Stimulated activated CD4-positive, alpha-beta T cell treated with anti-CD3 and anti-CD28 coated beads, Interleukin-2, amount 100 ng/mL, for 24 hours (primary cell): ENCODE data around the gene TUBB3.
A peak's percentile ranks its signal among the peaks of the same experiment; 100 is the strongest.

Experiments used
- DNase-seq, 2 donors: peaks; one replicate each; pipeline ENCODE4 v3.0.0-alpha.2; 2020

Gene TUBB3

DNA sequence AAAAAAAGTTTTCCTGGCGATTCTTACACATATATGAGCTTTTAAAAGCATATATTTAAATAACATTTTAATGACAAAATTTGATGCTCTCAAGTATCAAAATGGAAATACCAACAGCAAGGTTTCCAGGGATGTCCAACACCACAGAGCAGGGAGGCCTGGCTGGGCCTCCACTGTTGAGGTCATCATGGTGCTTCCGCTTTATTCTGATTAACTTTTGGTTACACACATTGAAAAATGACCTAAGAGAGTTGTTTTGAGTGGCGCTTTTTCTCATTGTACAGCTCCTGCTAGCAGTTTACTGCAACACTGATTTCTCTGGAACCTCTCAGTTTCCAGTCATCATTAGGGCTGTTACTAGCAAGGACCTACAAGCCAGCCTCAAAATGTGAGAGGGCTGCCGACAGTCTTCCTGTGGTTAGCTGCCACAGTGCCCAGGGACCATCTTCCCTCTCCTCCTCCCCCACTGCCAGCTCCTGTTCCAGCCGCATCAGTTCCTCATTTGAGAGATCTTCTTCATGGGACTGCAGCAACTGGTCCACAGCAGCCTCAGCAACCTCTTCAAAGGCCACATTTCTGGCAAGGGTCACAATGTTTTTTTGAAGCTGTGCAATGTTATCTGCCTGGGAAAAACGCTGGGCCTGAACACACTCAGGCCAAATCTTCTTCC is 46.7 kb downstream of the TUBB3 start:
- DNase-seq: no peak

DNA sequence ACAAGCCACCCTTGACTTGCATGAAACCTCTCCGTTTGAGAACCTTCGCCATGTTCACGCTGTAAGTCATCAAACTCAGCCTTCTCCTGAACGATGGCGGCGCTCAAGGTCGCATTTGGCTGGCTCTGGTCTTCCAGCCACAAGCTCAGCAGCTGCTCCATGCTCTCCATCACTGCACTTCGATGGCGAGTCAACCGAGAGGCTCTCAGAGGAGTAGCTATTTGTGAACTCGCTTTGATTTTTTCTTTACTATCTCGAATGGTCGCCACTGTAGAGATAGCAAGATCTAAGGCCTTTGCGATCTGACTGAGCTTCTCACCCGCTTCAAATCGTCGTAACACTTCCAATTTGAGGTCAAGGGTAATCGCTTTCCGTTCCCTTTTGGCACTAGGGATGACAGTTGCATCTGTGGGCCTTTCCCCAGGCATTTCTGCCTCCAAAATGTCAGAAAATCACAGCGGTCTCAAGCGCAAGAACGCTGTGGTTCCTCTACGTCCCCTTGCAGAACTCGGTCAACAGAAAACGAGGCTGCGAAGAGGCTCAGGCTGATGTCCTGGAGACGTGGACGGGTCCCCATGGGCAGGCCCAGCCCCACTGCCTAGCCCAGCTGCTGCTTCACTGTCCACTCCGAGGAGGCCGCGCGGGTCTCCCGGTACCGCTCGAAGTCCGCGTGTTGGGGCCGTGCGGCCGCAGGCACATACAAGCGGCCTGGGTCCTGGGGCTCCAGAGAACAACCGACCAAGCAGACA is 48.5 kb downstream of the TUBB3 start:
- no peak for DNase-seq

- peak; percentile 89 to 92 for DNase-seq
Measured at GRCh38 chr16:89972244-89973234, 49.4 kb downstream of the TUBB3 start.

DNA sequence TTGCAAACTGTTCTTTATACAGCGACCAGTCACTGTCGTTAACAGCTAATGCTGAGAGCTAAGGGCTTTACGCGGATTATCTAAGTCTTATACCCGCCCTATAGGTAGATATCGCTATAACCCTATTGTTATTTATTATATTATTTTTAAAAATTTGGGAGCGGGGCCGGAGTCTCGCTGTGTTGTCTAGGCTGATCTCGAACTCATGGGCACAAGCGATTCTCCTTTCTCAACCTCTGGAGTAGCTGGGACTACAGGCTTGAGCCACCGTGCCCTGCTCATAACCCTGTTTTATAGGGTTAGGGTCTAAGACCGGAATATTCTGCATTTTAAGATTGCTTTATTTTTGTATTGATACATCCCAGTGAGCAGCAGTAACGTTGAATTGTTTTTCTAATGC is 50.1 kb downstream of the TUBB3 start:
- DNase-seq: no peak

- no peak for DNase-seq
Measured at GRCh38 chr16:89973654-89974335, 50.7 kb downstream of the TUBB3 start.

DNA sequence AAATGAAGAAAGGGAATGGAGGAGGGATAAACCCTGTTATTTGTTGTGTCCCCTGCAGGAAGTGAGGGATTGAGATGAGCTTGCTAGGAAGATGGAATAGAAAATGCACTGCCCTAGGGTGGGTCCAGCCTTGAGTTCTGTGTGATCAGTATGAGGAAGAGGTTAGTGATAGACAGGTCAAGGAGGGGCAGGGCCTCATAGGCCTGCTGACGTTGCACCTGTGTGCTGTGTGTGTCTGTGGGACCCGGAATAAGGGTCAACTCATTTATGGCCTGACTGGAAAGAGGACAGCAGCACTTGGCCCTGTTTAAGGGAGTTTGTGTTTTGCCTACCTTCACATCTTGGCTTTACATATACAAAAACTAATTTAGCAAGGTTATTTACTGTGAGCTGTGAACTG is 51.7 kb downstream of the TUBB3 start:
- no peak for DNase-seq

DNA sequence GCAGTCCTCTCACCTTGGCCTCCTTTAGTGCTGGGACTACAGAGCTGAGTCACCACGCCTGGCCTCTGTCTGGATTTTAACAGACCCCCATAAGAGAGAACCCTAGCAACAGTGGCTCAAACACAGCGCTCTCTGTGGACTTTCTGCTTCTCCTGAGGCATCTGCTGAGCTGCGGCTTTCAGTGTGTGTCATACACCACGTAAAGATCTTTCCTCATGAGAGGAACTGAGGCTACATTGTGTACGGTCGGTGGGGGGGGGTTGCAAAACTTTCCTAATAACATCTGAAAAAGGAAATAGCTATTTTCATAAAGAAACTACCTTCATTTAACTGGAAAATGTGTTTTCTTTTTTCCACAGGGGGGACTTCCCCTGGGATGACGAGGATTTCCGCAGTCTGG is 58.3 kb downstream of the TUBB3 start:
- peak in 1 of 2 donors; percentile 40 for DNase-seq

DNA sequence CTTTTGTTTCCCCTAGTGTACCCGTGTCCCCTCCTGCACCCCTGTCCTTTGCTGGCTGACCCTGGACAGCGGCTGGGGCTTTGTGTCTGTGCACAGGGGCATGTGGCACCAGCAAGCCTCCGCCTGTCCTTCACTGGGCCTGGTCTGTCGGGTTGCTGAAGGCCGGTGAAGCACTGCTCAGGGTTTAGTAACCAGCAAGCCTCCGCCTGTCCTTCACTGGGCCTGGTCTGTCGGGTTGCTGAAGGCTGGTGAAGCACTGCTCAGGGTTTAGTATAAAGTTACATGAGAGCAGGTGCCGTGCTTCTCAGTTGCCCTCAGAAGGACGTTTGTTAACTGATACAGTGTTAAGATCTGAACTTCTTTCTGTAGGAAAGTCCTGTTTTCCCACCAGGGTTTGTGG is 59.2 kb downstream of the TUBB3 start:
- no peak for DNase-seq

GRCh38 chr16:89983536-89983935 is 60.4 kb downstream of the TUBB3 start:
- no peak for DNase-seq

GRCh38 chr16:89984216-89984615 is 61.1 kb downstream of the TUBB3 start:
- no peak for DNase-seq

DNA sequence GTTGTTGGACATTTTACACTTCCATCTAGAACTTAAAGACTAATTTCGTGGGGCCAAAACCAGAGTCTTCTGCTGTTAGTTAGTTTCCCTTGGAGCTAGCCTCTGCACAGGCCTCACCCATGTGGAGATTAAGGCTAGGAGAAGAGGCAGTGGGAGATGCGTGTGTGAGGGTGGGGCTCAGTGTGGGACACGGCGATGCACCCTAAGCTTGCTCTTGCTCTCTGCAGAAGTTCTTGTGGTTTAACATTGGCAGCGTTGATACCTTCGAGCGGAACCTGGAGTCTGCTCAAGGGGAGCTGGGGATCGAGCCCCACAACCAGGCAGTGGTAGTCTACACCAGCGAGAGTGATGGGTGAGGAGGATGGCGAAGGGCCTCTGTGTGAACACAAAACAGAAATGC is 62.1 kb downstream of the TUBB3 start:
- DNase-seq: no peak
